Tibial nerve (tissue), 4 donors: ENCODE measurements around the gene FGF23.

Source experiments
- EP300 ChIP-seq, 2 donors: sonication (generic); formaldehyde crosslinking; IDR thresholded peaks; one replicate each; pipeline ENCODE4 v1.6.1; 2017; ENCODE audit warnings: antibody characterized with exemption in 2 of 2, mild to moderate bottlenecking in 1 of 2
- POLR2A ChIP-seq, 2 donors: fragments of 450-650 bp; IDR thresholded peaks; one replicate each; pipeline ENCODE4 v1.6.1; 2017; ENCODE audit warnings: antibody characterized with exemption in 2 of 2, mild to moderate bottlenecking in 2 of 2, moderate library complexity in 2 of 2
- TF ChIP-seq, protein P1 (sequence below), 5 experiments: fragments of 200-600 bp in 3 of 5; fragments of 450-650 bp in 2 of 5; sonication (generic) in 3 of 5; IDR thresholded peaks; one replicate each; pipeline ENCODE4 v1.5.1; 2016 to 2019; ENCODE audit warnings: antibody characterized with exemption in 5 of 5, mild to moderate bottlenecking in 3 of 5, moderate library complexity in 2 of 5

GRCh38 chr12:4402996-4403395 lies 23.5 kb upstream of the FGF23 start:
- TF ChIP-seq, protein P1, sequence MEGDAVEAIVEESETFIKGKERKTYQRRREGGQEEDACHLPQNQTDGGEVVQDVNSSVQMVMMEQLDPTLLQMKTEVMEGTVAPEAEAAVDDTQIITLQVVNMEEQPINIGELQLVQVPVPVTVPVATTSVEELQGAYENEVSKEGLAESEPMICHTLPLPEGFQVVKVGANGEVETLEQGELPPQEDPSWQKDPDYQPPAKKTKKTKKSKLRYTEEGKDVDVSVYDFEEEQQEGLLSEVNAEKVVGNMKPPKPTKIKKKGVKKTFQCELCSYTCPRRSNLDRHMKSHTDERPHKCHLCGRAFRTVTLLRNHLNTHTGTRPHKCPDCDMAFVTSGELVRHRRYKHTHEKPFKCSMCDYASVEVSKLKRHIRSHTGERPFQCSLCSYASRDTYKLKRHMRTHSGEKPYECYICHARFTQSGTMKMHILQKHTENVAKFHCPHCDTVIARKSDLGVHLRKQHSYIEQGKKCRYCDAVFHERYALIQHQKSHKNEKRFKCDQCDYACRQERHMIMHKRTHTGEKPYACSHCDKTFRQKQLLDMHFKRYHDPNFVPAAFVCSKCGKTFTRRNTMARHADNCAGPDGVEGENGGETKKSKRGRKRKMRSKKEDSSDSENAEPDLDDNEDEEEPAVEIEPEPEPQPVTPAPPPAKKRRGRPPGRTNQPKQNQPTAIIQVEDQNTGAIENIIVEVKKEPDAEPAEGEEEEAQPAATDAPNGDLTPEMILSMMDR (IDR thresholded peaks at IDR 0.05) = no peak
- TF ChIP-seq POLR2A (IDR thresholded peaks at IDR 0.05) (no peak), EP300 (IDR thresholded peaks at IDR 0.05) (no peak)
